Activated naive CD8-positive, alpha-beta T cell (primary cell): ENCODE results near the gene TRMU.
"Not testable (repeated sequence)": the region's sequence is repeated elsewhere in the genome, so short reads cannot be mapped to it uniquely, and the experiment has no call there.

ENCODE experiments used
- H3K27ac Mint-ChIP-seq: one replicate; pipeline ENCODE4 v1.8.0; 2021; ENCODE audit warnings: mixed read lengths
- H3K27me3 Mint-ChIP-seq: one replicate; pipeline ENCODE4 v1.8.0; 2021; ENCODE audit warnings: mixed read lengths
- H3K36me3 Mint-ChIP-seq: one replicate; pipeline ENCODE4 v1.8.0; 2021; ENCODE audit warnings: mixed read lengths
- H3K4me1 Mint-ChIP-seq: one replicate; pipeline ENCODE4 v1.8.0; 2021; ENCODE audit warnings: low read depth, mixed read lengths
- H3K4me3 Mint-ChIP-seq: one replicate; pipeline ENCODE4 v1.8.0; 2021; ENCODE audit warnings: mild to moderate bottlenecking, mixed read lengths
- H3K9me3 Mint-ChIP-seq: one replicate; pipeline ENCODE4 v1.8.0; 2021; ENCODE audit warnings: low read depth, mixed read lengths

The TRMU gene

GRCh38 chr22:46387748-46388147, 52.2 kb downstream of the TRMU start:
- Mint-ChIP-seq H3K27me3 (no peaks in the 10 kb centered on the region), H3K27ac (no peak overlapping the region), H3K4me1 (no peaks in the 10 kb centered on the region), H3K4me3 (no peak overlapping the region), H3K36me3 (no peaks in the 10 kb centered on the region), H3K9me3 (no peaks in the 10 kb centered on the region)

- H3K4me3 Mint-ChIP-seq, result no peak overlapping the region
- H3K4me1 Mint-ChIP-seq, result peaks cover under 1% of the 10 kb centered on the region
- no peak overlapping the region for H3K27ac Mint-ChIP-seq
- no peaks in the 10 kb centered on the region for H3K9me3 Mint-ChIP-seq
- H3K36me3 Mint-ChIP-seq, result no peaks in the 10 kb centered on the region
- no peaks in the 10 kb centered on the region for H3K27me3 Mint-ChIP-seq
These were observed 53.1 kb downstream of the TRMU start for GRCh38 chr22:46388647-46389046.

DNA sequence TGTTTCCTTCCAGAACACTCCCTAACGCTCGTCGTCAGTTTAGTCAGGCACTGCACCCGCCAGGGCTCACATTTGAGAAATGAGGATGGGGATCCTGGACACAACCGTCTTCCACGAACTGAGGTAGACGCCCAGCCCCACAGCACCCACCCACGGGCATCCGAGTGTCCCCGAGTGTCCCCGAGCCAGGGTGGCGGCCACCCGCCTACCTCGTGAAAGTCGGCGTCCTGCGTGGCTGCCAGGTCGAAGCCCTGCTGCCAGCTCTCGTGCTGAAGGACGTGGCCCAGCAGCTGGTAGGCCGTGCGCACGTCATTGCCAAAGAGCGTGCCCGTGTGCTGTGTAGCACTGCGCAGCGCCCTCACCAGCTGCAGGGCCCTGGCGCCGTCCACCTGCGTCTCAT, 53.6 kb downstream of the TRMU start:
- Mint-ChIP-seq H3K36me3 (no peaks in the 10 kb centered on the region), H3K27ac (no peak overlapping the region), H3K27me3 (no peaks in the 10 kb centered on the region), H3K4me1 (peaks cover 5% of the 10 kb centered on the region), H3K9me3 (no peaks in the 10 kb centered on the region), H3K4me3 (no peak overlapping the region)

DNA sequence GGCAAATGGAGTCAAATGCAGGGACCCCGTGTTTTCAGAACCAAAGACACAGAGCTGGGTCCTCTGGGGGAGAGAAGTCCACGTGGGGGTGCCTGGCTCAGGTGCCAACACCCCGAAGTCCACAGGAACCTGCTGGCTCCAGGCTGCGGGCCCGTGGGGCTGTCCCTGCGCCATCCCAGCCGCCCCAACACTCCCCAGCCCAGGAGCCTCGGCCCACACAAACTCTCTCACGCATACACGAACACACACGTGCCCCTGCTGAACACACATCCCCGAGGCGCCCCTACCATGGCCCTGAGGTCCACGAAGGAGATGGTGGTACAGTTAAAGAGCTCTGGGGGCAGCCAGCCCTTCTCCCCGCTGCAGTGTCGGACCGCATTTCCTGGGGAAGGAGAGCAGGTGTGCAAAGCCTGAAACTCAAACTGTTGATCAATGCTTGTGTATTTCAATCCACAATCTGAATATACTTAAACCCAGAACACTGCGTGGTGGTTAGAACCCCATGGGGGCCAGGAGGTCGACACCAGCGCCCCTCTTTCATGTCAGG, 54.7 kb downstream of the TRMU start:
- H3K4me1 Mint-ChIP-seq, result peaks cover 5% of the 10 kb centered on the region
- no peaks in the 10 kb centered on the region for H3K9me3 Mint-ChIP-seq
- no peaks in the 10 kb centered on the region for H3K27me3 Mint-ChIP-seq
- no peaks in the 10 kb centered on the region for H3K36me3 Mint-ChIP-seq
- no peak overlapping the region for H3K4me3 Mint-ChIP-seq
- H3K27ac Mint-ChIP-seq, result no peak overlapping the region

- Mint-ChIP-seq H3K36me3 (no peaks in the 10 kb centered on the region), H3K27me3 (no peaks in the 10 kb centered on the region), H3K4me3 (no peak overlapping the region), H3K4me1 (peaks cover 5% of the 10 kb centered on the region), H3K9me3 (no peaks in the 10 kb centered on the region), H3K27ac (no peak overlapping the region)
These were observed 55.3 kb downstream of the TRMU start for GRCh38 chr22:46390652-46391301.

DNA sequence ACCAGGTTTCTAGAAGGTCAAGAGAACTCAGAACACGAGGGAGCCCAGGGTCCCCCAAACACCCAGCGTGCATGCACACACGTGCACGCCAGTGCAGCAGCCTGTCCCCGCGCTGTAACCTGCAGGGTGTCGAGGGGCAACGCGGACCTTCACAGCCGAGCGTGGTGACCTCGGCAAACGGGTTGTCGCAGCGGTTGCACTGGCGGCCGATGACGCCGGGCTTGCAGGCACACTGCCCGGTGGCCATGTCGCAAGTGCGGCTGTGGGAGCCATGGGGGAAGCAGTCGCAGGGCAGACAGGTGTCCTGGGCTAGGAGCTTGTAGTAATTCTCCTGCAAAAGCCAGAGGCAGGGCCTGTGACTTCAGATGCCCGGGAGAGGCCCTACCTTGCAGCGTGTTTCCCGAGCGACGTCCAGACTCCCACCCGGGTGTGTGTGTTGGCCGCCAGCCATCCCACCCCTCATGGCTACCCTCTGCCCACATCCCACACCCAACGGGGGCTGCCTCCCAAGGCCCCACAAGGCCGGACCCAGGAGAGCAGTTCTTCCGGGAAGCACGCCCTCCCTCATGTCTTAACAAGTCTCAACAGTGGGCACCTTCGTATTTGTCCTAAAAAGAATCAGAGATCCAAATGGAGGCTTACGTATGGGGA, 56.1 kb downstream of the TRMU start:
- Mint-ChIP-seq H3K4me3 (no peak overlapping the region), H3K9me3 (no peaks in the 10 kb centered on the region), H3K27ac (no peak overlapping the region), H3K27me3 (no peaks in the 10 kb centered on the region), H3K4me1 (peaks cover 5% of the 10 kb centered on the region), H3K36me3 (no peaks in the 10 kb centered on the region)

GRCh38 chr22:46392137-46392844, 56.8 kb downstream of the TRMU start:
- no peak overlapping the region for H3K27ac Mint-ChIP-seq
- H3K27me3 Mint-ChIP-seq, result no peaks in the 10 kb centered on the region
- H3K4me3 Mint-ChIP-seq, result no peak overlapping the region
- peaks cover 5% of the 10 kb centered on the region for H3K4me1 Mint-ChIP-seq
- no peaks in the 10 kb centered on the region for H3K36me3 Mint-ChIP-seq
- H3K9me3 Mint-ChIP-seq, result no peaks in the 10 kb centered on the region

DNA sequence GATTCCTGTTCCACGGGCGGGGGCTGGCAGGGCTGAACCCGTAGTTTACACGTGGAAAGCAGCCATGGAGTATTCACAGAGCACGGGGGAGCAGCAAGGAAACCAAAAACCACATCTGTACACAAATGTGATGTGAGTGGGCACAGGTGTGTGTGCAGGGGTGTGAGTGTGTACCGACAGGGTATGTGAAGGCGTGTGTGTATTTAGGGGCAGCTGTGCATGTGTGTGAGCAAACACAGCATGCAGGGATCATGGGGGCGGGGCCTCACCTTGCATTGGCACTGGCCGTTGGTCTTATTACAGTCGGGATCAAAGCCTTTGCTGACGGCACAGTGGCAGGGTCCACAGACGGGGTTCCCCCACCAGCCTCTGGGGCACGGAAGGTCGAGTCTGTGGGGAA, 58.4 kb downstream of the TRMU start:
- no peak overlapping the region for H3K27ac Mint-ChIP-seq
- H3K4me1 Mint-ChIP-seq, result peaks cover 5% of the 10 kb centered on the region
- H3K27me3 Mint-ChIP-seq, result no peaks in the 10 kb centered on the region
- no peaks in the 10 kb centered on the region for H3K36me3 Mint-ChIP-seq
- no peaks in the 10 kb centered on the region for H3K9me3 Mint-ChIP-seq
- no peak overlapping the region for H3K4me3 Mint-ChIP-seq

DNA sequence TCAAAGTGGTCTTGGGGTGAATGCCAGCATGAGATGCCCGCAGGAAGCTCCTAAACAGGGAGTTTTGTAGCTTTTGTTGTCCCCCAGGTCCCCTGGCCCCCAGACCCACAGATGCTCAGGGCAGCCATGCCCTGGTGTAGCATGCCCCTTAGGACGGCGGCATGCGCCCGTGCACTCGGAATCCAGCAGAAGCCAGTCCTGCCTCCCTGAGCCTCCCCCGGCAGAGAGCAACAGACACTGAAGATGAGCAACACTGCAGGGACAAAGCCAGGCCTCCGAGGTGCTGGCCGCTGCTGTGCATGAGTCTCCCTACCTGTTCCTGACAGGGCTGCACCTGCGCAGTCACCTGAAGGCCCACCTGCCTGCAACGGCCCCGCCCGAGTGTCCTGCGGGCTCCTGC, 59.1 kb downstream of the TRMU start:
- Mint-ChIP-seq H3K27ac (no peak overlapping the region), H3K4me1 (peaks cover 5% of the 10 kb centered on the region), H3K4me3 (no peak overlapping the region), H3K27me3 (no peaks in the 10 kb centered on the region), H3K36me3 (no peaks in the 10 kb centered on the region), H3K9me3 (no peaks in the 10 kb centered on the region)

DNA sequence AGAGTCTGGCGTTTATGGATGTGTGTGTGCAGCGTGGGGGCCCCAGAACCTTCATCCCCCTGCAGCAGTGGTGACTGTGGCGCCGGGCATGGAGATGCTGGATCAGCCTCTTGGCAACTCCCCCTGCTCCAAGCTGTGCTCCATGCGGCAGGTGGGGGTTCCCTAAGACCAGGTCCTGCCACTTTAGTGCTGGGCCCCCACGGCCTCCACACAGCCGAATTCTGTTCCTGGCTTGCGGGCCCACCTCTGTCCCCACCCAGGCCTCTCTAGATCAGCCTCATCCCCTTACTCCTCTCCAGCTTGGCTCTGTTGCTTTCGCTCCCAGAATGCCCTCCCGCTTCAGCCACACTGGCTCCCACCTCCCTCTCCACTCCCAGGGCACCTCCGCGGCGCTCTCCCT, 59.6 kb downstream of the TRMU start:
- no peaks in the 10 kb centered on the region for H3K27me3 Mint-ChIP-seq
- H3K4me1 Mint-ChIP-seq, result peaks cover 5% of the 10 kb centered on the region
- no peak overlapping the region for H3K27ac Mint-ChIP-seq
- H3K9me3 Mint-ChIP-seq, result no peaks in the 10 kb centered on the region
- no peaks in the 10 kb centered on the region for H3K36me3 Mint-ChIP-seq
- H3K4me3 Mint-ChIP-seq, result no peak overlapping the region

DNA sequence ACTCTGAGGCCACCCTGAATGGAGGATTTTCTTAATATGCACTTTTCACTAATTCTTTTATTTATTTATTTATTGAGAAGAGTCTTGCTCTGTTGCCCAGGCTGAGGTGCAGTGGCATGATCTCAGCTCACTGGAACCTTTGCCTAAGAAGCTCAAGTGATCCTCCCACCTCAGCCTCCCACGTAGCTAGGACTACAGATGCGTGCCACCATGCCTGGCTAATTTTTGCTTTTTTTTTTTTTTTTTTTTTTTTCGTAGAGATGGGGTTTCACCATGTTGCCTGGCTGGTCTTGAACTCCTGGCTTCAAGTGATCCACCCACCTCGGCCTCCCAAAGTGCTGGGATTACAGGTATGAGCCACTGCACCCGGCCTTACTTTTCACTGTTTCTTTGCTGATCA, 61.5 kb downstream of the TRMU start:
- H3K9me3 Mint-ChIP-seq, H3K36me3 Mint-ChIP-seq, H3K4me3 Mint-ChIP-seq, H3K4me1 Mint-ChIP-seq, H3K27me3 Mint-ChIP-seq, H3K27ac Mint-ChIP-seq: not testable (repeated sequence)

DNA sequence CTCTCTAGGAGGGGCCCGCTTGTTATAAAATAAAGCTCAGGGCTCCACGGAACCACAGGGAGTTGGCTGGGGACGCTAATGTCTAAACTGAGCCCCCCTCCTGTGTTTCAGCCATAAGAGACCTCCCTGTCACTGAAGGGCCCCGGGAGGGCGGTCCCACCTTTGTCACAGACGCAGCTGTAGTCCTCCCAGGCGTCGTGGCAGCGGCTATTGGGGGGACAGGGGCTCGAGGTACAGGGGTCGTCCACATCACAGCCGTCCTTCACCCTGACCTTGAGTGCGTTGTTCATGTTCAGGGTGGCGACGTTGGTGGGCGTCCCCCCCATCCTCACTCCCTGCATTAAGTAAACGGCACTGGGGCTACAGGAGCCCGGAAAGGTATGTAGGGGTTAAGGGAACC, 62.0 kb downstream of the TRMU start:
- no peak overlapping the region for H3K4me3 Mint-ChIP-seq
- no peak overlapping the region for H3K27ac Mint-ChIP-seq
- no peaks in the 10 kb centered on the region for H3K36me3 Mint-ChIP-seq
- no peaks in the 10 kb centered on the region for H3K27me3 Mint-ChIP-seq
- no peaks in the 10 kb centered on the region for H3K9me3 Mint-ChIP-seq
- peaks cover 5% of the 10 kb centered on the region for H3K4me1 Mint-ChIP-seq

DNA sequence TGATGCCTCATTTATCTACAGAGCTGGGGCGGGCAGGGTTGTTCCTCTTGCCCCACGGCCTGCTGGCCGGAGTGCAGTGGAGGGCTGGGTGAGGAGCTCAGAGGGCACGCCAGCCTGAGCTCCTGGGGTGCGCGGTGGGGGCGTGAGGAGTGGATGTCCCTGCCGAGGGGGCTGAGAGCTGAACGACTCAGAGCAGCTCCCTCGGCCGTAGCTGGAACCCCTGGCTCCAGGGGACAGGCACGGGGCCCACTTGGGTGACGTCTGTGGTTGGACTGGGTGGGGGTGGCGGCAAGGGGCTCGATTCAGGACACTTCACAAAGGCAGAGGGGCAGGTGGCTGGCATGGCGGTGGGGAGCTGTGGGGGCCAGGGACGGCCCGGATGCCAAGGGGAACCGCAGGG, 62.4 kb downstream of the TRMU start:
- Mint-ChIP-seq H3K4me3 (no peak overlapping the region), H3K4me1 (peaks cover 5% of the 10 kb centered on the region), H3K27ac (no peak overlapping the region), H3K36me3 (no peaks in the 10 kb centered on the region), H3K27me3 (no peaks in the 10 kb centered on the region), H3K9me3 (peaks cover 3% of the 10 kb centered on the region)

DNA sequence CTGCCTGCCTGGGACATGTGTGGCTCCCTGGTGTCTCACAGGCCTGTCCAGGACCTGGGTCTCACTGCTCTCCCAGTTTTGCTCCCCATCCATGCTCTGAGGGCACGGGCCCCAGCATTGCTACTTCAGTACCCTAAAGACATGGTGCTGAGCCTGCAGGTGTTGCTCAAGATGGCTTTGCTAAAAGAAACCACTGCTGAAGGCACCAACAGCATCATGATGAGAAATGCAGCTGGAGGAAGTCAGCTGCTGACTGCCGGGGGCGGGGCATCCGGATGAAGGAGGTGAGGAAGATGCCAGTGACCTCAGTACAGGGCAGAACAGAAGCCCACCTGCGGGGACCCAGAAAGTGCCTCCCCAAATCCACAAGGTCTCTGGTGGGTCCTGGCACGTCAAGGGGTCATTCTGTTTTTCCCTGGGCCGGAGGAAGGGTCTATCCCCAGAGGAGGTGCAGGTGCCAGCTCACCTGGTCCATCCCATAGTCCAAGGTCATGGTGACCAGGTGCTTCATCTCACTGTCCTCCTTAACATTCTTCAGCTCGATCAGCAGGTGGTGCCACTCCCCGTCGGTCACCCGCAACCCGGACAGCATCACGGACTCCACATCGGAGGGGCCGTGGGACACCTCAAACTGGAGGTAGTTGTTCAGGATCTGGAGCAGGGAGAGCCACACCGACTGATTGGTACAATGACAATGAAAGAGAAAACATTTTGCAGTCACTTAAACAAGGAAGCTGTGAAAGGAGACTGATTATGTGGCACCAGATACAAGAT, 63.9 kb downstream of the TRMU start:
- no peaks in the 10 kb centered on the region for H3K27me3 Mint-ChIP-seq
- H3K4me1 Mint-ChIP-seq, result no peaks in the 10 kb centered on the region
- no peaks in the 10 kb centered on the region for H3K36me3 Mint-ChIP-seq
- peaks cover 4% of the 10 kb centered on the region for H3K9me3 Mint-ChIP-seq
- H3K4me3 Mint-ChIP-seq, result no peak overlapping the region
- H3K27ac Mint-ChIP-seq, result no peak overlapping the region

- Mint-ChIP-seq H3K9me3 (peaks cover 4% of the 10 kb centered on the region), H3K36me3 (no peaks in the 10 kb centered on the region), H3K4me1 (no peaks in the 10 kb centered on the region), H3K27me3 (no peaks in the 10 kb centered on the region), H3K27ac (no peak overlapping the region), H3K4me3 (no peak overlapping the region)
These were observed 65.9 kb downstream of the TRMU start for GRCh38 chr22:46401370-46401769.
